ENCODE measurements around the gene SMKR1.

The SMKR1 gene

DNA sequence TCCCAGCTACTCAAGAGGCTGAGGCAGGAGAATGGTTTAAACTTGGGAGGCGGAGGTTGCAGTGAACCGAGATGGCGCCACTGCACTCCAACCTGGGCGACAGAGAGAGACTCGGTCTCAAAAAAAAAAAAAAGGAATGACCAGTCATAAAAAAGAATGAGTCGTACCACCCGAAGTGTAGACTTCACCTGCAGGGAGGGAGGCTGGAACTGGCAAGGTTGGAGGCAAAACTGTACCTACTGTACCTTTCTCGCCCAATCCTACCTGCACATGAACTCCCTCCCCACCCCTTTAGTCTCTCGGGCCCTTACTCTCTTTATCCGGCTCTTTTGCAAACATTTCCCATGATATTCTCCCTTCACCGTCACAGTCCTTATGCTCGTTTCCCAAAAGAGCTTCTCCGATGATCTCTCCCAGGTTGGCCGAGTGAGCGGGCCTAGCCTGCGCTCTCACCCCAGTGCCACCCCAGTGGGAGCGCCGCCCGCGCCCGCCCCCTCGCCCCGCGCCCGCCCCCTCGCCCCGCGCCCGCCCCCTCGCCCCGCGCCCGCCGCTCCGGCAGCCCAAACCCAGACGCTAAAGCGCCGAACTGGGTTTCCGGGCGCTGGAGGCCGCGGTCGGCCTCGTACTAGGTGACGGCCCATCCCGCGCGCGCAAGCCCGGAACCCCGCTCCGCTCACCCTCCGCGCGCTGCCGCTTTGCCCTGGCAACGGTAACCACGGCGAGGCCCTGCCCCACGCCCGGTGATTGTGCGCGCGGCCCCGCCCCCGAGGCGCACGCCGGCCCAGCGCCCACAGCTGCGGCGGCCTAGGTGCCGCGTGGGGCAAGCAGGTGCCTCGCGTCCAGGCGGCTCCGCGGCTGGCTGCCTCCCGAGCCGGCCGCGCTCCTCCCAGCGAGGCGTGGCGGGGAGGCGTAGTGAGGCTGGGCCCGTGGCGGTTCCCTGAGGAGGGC lies at the start of gene SMKR1:
Gene SMKR1 (plus strand): TSS at position 772 of the 948 bp plus-strand sequence. CDS start 294 bp downstream, outside the sequence.
- CTCF ChIA-PET = interaction anchor here (0.6 to 1.0 kb wide), 2 partner anchors 134 to 142 kb away, joined by 4 to 5 read pairs; no protein-coding TSS in a partner anchor
- no peak within 1 kb of the TSS for H3K27ac ChIP-seq
- TF ChIP-seq, protein P1, sequence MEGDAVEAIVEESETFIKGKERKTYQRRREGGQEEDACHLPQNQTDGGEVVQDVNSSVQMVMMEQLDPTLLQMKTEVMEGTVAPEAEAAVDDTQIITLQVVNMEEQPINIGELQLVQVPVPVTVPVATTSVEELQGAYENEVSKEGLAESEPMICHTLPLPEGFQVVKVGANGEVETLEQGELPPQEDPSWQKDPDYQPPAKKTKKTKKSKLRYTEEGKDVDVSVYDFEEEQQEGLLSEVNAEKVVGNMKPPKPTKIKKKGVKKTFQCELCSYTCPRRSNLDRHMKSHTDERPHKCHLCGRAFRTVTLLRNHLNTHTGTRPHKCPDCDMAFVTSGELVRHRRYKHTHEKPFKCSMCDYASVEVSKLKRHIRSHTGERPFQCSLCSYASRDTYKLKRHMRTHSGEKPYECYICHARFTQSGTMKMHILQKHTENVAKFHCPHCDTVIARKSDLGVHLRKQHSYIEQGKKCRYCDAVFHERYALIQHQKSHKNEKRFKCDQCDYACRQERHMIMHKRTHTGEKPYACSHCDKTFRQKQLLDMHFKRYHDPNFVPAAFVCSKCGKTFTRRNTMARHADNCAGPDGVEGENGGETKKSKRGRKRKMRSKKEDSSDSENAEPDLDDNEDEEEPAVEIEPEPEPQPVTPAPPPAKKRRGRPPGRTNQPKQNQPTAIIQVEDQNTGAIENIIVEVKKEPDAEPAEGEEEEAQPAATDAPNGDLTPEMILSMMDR (conservative IDR thresholded peaks at IDR 0.05; ENCODE audit: low read depth) = no peak
- peak; percentile 73 for DNase-seq (ENCODE audit: low spot score)
- POLR2A ChIA-PET (ENCODE audit: low non-redundant PET) = no interaction called here

DNA sequence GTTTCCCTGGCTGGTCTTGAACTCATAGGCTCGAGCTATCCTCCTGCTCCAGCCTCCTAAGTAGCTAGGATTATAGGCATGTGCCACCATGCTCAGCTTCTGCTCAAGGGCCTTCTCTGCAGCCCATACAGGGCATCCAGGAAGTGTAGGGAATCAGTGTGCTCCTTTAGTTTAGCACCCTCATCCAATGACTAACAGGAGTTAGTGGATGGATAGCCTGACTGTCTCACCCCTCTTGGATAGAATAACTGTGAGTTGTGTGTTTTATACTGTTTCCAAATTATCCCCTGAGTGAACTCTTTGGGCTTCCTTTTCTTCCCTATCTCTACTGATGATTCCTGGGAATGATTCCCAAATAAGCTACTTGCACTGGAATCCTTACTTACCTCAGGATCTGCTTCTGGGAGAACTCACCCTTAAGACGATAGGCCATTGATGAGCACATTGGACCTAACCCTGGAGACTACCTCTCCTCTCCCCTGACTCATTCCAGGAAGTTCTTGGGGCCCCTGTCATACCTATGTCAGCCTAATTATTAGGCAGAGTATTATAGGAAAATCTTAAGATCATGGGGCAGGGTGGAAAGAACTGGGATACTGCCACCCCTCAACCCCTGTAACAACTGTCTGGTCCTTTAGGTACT lies 49.6 kb upstream of the SMKR1 start:
- H3K27ac ChIP-seq = no peak overlapping the region
- POLR2A ChIA-PET (ENCODE audit: low non-redundant PET) = no interaction called here
- CTCF ChIA-PET = interaction anchor here (0.6 kb wide), 1 partner anchor 314 kb away, joined by 3 read pairs; no protein-coding TSS in a partner anchor
- no peak for DNase-seq (ENCODE audit: low spot score)
- TF ChIP-seq, protein P1 (conservative IDR thresholded peaks at IDR 0.05; ENCODE audit: low read depth) = no peak

DNA sequence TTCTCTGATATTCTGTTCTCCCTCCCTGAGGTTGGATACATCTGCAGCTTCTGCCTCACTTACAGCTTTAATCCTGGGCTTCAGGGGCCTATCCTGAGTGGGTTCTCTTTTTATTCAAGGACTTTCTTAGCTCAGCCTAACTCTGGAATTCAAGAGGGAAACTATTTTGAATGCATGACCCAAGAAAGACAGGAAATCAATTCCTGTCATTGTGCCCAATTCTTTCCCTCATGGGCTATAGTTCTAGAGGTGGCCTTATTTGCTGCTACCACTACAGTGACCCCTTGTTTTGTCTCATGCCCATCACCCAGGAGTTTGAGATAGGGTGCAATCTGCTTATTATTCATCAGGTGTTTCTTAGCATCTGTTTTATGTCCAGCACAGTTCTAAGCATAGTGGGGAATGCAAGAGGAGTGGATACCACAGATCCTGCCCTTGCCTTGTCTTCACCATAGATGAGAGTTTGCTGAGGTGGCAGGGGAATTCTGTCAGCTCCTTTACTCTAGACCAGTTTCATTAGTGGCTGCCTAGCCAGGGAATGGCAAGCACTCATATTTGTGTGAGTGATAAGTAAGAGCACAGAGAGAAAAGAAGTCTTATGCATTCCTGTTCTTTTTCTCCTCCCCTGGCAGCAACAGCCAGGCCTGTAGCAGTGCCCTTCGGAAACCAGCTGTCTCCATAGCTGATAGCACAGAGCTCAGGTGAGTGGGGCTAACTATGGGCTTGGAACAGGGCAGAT lies 48.7 kb upstream of the SMKR1 start:
- CTCF ChIA-PET = no interaction called here
- TF ChIP-seq, protein P1 (conservative IDR thresholded peaks at IDR 0.05; ENCODE audit: low read depth) = no peak
- DNase-seq (ENCODE audit: low spot score) = no peak
- POLR2A ChIA-PET (ENCODE audit: low non-redundant PET) = no interaction called here
- H3K27ac ChIP-seq = no peak overlapping the region

DNA sequence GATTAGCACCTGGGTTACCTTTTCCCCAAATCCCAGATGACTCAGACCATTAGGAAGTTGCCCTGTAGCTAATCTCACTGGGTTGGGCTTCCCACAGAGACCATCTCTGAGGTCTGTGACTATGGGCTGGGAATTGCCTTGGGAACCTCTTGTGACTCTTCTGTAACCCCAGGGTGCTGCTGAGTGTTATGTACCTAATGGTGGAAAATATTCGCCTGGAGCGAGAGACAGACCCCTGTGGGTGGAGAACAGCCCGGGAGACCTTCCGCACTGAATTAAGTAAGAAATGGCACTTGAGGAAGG lies 48.1 kb upstream of the SMKR1 start:
- DNase-seq (ENCODE audit: low spot score) = peak; percentile 57
- CTCF ChIA-PET = no interaction called here

DNA sequence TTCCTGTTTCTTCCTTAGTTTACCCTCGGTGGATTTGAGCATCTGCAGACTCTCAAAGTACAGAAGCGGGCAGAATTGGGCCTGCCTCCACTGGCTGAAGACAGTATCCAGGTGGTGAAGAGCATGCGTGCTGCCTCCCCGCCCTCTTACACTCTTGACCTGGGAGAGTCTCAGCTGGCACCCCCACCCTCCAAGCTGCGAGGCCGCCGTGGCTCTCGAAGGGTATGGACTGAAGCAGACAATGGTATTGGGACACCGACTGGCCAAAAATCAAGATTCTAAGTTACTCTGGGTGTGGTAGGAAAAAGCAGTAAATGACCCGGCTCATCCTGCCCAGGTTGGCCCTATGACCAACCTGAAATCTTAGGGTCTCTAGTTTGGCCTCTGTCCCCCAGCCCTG lies 45.9 kb upstream of the SMKR1 start:
- POLR2A ChIA-PET (ENCODE audit: low non-redundant PET) = interaction anchor here (0.7 kb wide), 1 partner anchor 15 kb away, joined by 7 read pairs; no protein-coding TSS in a partner anchor
- TF ChIP-seq, protein P1 (conservative IDR thresholded peaks at IDR 0.05; ENCODE audit: low read depth) = no peak
- no peak overlapping the region for H3K27ac ChIP-seq
- CTCF ChIA-PET = no interaction called here
- DNase-seq (ENCODE audit: low spot score) = no peak

More for the DNA sequence above, 48.1 kb upstream of the SMKR1 start:
- POLR2A ChIA-PET (ENCODE audit: low non-redundant PET) = no interaction called here
- TF ChIP-seq, protein P1 (conservative IDR thresholded peaks at IDR 0.05; ENCODE audit: low read depth) = no peak
- H3K27ac ChIP-seq = no peak overlapping the region

DNA sequence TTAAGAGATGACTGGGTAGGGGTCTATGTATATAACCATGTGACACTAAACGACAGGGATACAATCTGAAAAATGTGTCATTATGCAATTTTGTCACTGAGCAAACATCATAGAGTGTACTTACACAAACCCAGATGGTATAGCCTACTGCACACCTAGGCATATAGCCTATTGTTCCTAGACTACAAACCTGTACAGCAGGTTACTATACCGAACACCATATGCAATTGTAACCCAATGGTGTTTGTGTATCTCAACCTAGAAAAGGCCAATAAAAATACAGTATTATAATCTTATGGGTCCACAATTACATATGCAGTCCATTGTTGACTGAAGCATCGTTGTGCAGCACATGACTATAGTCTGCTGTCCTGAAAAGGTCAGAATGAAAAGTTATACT lies 45.2 kb upstream of the SMKR1 start:
- TF ChIP-seq, protein P1 (conservative IDR thresholded peaks at IDR 0.05; ENCODE audit: low read depth) = no peak
- POLR2A ChIA-PET (ENCODE audit: low non-redundant PET) = no interaction called here
- CTCF ChIA-PET = no interaction called here
- H3K27ac ChIP-seq = no peak overlapping the region
- DNase-seq (ENCODE audit: low spot score) = no peak
